Adipose tissue (tissue), 3 donors: ENCODE data around the gene SRGAP1. TPM values are rescaled to one million over a fixed set of nuclear protein-coding genes. Genes with fewer than 3 reads are reported as not detected.

Experiments used
- H3K27ac ChIP-seq: one replicate; pipeline ENCODE4 v1.5.1; 2013; ENCODE audit warnings: low read depth, low read length
- WGBS, 3 donors: extraction: QIAGEN DNeasy Blood & Tissue Kit; methylation state at CpG; one replicate each; pipeline ENCODE4 v1.1.7; 2013; 5-methylcytosine and 5-hydroxymethylcytosine counted together
- polyA plus RNA-seq, 3 donors: library from polyadenylated mRNA; stranded (reverse); fragments of 200-250 nt; gene quantifications; one replicate each; pipeline ENCODE4 v1.2.3, GENCODE V29; 2013
- donor health status: healthy with polysubstance abuse.
- donor health status: Bipolar disorder and iron deficiency.
- donor health status: healthy.

Gene SRGAP1
- 1 to 10 TPM; 1.8 to 2.7 (median 2.2) TPM for polyA plus RNA-seq

GRCh38 chr12:63844391-63845341 lies at the start of gene SRGAP1:
Gene SRGAP1 (plus strand): TSS chr12:63844700. CDS start chr12:63844817, 117 bp downstream.
- H3K27ac ChIP-seq = no peak within 1 kb of the TSS
- WGBS, 3 donors = 2 to 3% (median 3%) methylated on average over 35 to 52 of the region's 52 CpGs

- no peak overlapping the region for H3K27ac ChIP-seq
- WGBS, 3 donors = 90 to 93% (median 92%) methylated on average over 10 of the region's 10 CpGs
These were observed 49.3 kb upstream of the SRGAP1 start for GRCh38 chr12:63795032-63795687.

GRCh38 chr12:63795944-63796343 lies 48.6 kb upstream of the SRGAP1 start:
- WGBS, 3 donors = 66 to 95% (median 93%) methylated on average over 6 of the region's 6 CpGs

GRCh38 chr12:63802012-63802608 lies 42.4 kb upstream of the SRGAP1 start:
- no peak overlapping the region for H3K27ac ChIP-seq
- WGBS, 3 donors = 58 to 68% (median 66%) methylated on average over 6 of the region's 6 CpGs

More at GRCh38 chr12:63795944-63796343, 48.6 kb upstream of the SRGAP1 start:
- no peak overlapping the region for H3K27ac ChIP-seq

GRCh38 chr12:63804746-63805145 lies 39.8 kb upstream of the SRGAP1 start:
- H3K27ac ChIP-seq = no peak overlapping the region
- WGBS, 3 donors = 88 to 92% (median 90%) methylated on average over 2 of the region's 2 CpGs

GRCh38 chr12:63805704-63806672 lies 38.5 kb upstream of the SRGAP1 start:
- no peak overlapping the region for H3K27ac ChIP-seq
- 45 to 85% (median 78%) methylated on average over 3 of the region's 3 CpGs for WGBS, 3 donors

- no peak overlapping the region for H3K27ac ChIP-seq
- 88 to 92% (median 89%) methylated on average over 5 of the region's 5 CpGs for WGBS, 3 donors
These were observed 35.9 kb upstream of the SRGAP1 start for GRCh38 chr12:63808631-63809030.

- H3K27ac ChIP-seq = no peak overlapping the region
- WGBS, 3 donors = 52 to 84% (median 54%) methylated on average over 4 of the region's 4 CpGs
These were observed 34.9 kb upstream of the SRGAP1 start for GRCh38 chr12:63809566-63809965.

- WGBS, 3 donors = 60 to 88% (median 86%) methylated on average over 2 of the region's 2 CpGs
- H3K27ac ChIP-seq = no peak overlapping the region
These were observed 33.2 kb upstream of the SRGAP1 start for GRCh38 chr12:63811334-63811733.

- H3K27ac ChIP-seq = no peak overlapping the region
- 55 to 82% (median 58%) methylated on average over 2 of the region's 2 CpGs for WGBS, 3 donors
These were observed 32.7 kb upstream of the SRGAP1 start for GRCh38 chr12:63811755-63812154.

- no peak overlapping the region for H3K27ac ChIP-seq
- WGBS, 3 donors = 74 to 78% (median 76%) methylated on average over 4 of the region's 4 CpGs
These were observed 30.2 kb upstream of the SRGAP1 start for GRCh38 chr12:63814146-63814772.

GRCh38 chr12:63815482-63815852 lies 29.0 kb upstream of the SRGAP1 start:
- no peak overlapping the region for H3K27ac ChIP-seq
- WGBS, 3 donors = 82 to 86% (median 85%) methylated on average over 3 of the region's 3 CpGs

- 82 to 89% (median 89%) methylated on average over 6 of the region's 6 CpGs for WGBS, 3 donors
- H3K27ac ChIP-seq = no peak overlapping the region
These were observed 28.5 kb upstream of the SRGAP1 start for GRCh38 chr12:63816031-63816430.

- no peak overlapping the region for H3K27ac ChIP-seq
- 73 to 88% (median 88%) methylated on average over 1 of the region's 1 CpG for WGBS, 3 donors
These were observed 24.1 kb upstream of the SRGAP1 start for GRCh38 chr12:63820427-63820826.

- 21 to 35% (median 25%) methylated on average over 38 of the region's 38 CpGs for WGBS, 3 donors
- no peak overlapping the region for H3K27ac ChIP-seq
These were observed 22.7 kb upstream of the SRGAP1 start for GRCh38 chr12:63821781-63822251.

- H3K27ac ChIP-seq = no peak overlapping the region
- 67 to 70% (median 68%) methylated on average over 6 of the region's 6 CpGs for WGBS, 3 donors
These were observed 22.1 kb upstream of the SRGAP1 start for GRCh38 chr12:63822352-63822751.

GRCh38 chr12:63823040-63823439 lies 21.5 kb upstream of the SRGAP1 start:
- WGBS, 3 donors = 89 to 94% (median 91%) methylated on average over 6 of the region's 6 CpGs
- no peak overlapping the region for H3K27ac ChIP-seq
